Esophagus squamous epithelium (tissue), 5 donors: ENCODE results near the gene CASP1. TPM values are rescaled to one million over a fixed set of nuclear protein-coding genes. Genes with fewer than 3 reads are reported as not detected.
"Not testable (repeated sequence)": the region's sequence is repeated elsewhere in the genome, so short reads cannot be mapped to it uniquely, and the experiment has no call there.

Experiments
- DNase-seq: peaks from one replicate; lab custom pipeline; 2025; lab: John Stamatoyannopoulos, UW
- H3K27ac ChIP-seq, 4 donors: fragments of 200-600 bp; sonication (generic); one replicate each; pipeline ENCODE4 v1.5.1; 2016 to 2019; ENCODE audit warnings: mild to moderate bottlenecking in 1 of 4
- H3K27me3 ChIP-seq, 4 donors: fragments of 200-600 bp; sonication (generic); 1 replicate in 3 of 4; 2 replicates in 1 of 4; pipeline versions ENCODE4 v1.5.1 to v1.6.0; 2017 to 2021; ENCODE audit warnings: antibody characterized with exemption in 1 of 4
- H3K36me3 ChIP-seq, 3 donors: fragments of 200-600 bp; sonication (generic); one replicate each; pipeline ENCODE4 v1.5.1; 2016 to 2019
- H3K4me1 ChIP-seq, 3 donors: fragments of 200-600 bp; sonication (generic); one replicate each; pipeline ENCODE4 v1.5.1; 2017 to 2019
- H3K4me3 ChIP-seq, 4 donors: fragments of 200-600 bp; sonication (generic); 1 replicate in 3 of 4; 2 replicates in 1 of 4; pipeline ENCODE4 v1.5.1; 2016 to 2019; ENCODE audit warnings: mild to moderate bottlenecking in 2 of 4, moderate library complexity in 1 of 4
- H3K9me3 ChIP-seq, 3 donors: fragments of 200-600 bp; sonication (generic); one replicate each; pipeline ENCODE4 v1.5.1; 2016 to 2019
- POLR2A ChIP-seq, 4 donors: fragments of 450-650 bp; IDR thresholded peaks; one replicate each; pipeline ENCODE4 v1.6.1; 2017; ENCODE audit warnings: antibody characterized with exemption in 4 of 4, mild to moderate bottlenecking in 4 of 4, moderate library complexity in 3 of 4
- WGBS, 2 donors: methylation state at CpG; one replicate each; pipeline ENCODE4 v1.1.5; 2018; 5-methylcytosine and 5-hydroxymethylcytosine counted together
- intact Hi-C: fragments of 100-400 bp; cut with DNase I; formaldehyde crosslinking; loops from one replicate; pipeline ENCODE4 v1.15.0; 2022
- total RNA-seq, 4 donors: library from RNA; depleted of rRNA; stranded (reverse); fragments of >200 nt; gene quantifications; one replicate each; pipeline ENCODE4 v1.1.0, GENCODE V29; 2016
- TF ChIP-seq, protein P1 (sequence below), 6 experiments: fragments of 450-650 bp in 4 of 6; fragments of 200-600 bp in 2 of 6; sonication (generic) in 2 of 6; IDR thresholded peaks; one replicate each; pipeline ENCODE4 v1.5.1; 2016 to 2019; ENCODE audit warnings: antibody characterized with exemption in 6 of 6, mild to moderate bottlenecking in 4 of 6, moderate library complexity in 4 of 6
- donor health status: DM: yes; HTN: yes; CAD: no.

The CASP1 gene
- total RNA-seq, 4 donors from 2014 or later = 15.8 to 58.9 (median 20.5) TPM

DNA sequence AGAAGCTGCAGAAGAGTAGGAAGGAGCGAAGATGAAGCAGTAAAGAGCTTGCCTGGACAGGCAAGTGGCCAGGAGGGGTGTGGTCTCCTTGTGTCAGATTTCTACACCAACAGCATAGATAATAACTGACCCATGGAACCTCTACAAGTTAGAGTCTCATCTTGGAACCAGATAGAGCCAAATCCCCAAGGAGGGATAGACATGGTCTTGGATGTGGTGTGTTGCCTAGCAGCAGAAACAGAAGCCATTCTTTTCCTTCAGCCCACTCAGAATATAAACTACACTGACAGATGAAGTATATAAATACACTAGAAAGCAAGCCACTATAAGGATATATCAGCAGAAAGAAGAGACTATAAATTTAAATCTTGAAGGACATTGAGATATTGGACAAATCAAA is 14.5 kb upstream of the CASP1 start:
- Histone ChIP-seq H3K27ac (no peak overlapping the region), H3K4me1 (peaks cover 22 to 32% (median 23%) of the 10 kb centered on the region in 3 donors), H3K4me3 (no peak overlapping the region), H3K36me3 (no peaks in the 10 kb centered on the region), H3K9me3 (no peaks in the 10 kb centered on the region), H3K27me3 (no peaks in the 10 kb centered on the region)
- intact Hi-C loops = no loop called here
- WGBS, 2 donors = 85 to 87% methylated on average over 1 of the region's 1 CpG
- DNase-seq = no peak
- TF ChIP-seq, protein P1, sequence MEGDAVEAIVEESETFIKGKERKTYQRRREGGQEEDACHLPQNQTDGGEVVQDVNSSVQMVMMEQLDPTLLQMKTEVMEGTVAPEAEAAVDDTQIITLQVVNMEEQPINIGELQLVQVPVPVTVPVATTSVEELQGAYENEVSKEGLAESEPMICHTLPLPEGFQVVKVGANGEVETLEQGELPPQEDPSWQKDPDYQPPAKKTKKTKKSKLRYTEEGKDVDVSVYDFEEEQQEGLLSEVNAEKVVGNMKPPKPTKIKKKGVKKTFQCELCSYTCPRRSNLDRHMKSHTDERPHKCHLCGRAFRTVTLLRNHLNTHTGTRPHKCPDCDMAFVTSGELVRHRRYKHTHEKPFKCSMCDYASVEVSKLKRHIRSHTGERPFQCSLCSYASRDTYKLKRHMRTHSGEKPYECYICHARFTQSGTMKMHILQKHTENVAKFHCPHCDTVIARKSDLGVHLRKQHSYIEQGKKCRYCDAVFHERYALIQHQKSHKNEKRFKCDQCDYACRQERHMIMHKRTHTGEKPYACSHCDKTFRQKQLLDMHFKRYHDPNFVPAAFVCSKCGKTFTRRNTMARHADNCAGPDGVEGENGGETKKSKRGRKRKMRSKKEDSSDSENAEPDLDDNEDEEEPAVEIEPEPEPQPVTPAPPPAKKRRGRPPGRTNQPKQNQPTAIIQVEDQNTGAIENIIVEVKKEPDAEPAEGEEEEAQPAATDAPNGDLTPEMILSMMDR (IDR thresholded peaks at IDR 0.05) = no peak
- no peak for TF ChIP-seq POLR2A (IDR thresholded peaks at IDR 0.05)

DNA sequence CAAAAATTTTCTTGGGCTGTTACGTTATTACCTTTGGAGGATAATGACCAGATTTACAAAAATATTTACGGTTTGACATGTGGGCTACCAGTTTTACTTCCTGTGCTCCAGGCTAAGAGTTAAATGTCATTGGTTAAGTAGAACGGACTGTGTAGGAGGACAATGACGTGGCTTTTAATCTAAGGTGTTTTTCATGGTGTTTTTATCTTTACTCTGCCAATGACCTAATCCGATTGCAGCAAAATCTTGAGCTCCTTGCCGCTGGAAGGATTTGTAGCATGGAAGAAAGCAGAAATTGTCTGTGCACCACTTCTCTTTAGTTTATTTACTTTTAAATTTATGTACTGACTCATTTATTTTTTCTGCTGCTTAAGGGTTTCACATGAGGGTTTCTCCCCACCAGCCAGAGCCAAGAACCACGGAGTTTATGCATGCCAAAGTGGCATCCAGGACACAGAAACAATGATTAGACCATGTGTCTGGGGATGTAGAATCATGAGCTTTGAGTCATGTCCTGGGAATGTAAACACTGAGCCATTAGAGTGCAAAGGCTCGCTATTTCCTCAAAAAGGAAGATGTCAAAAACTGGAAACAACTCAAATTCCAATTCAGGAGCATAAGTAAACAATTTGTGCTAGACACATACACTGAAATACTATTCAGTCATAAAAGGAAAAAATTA is 12.1 kb upstream of the CASP1 start:
- 23 to 46% methylated on average over 8 of the region's 8 CpGs for WGBS, 2 donors
- no peaks in the 10 kb centered on the region for H3K9me3 ChIP-seq
- H3K27me3 ChIP-seq = no peaks in the 10 kb centered on the region
- peak overlapping the region in 1 of 4 donors; percentile 26 for H3K4me3 ChIP-seq
- intact Hi-C loops = no loop called here
- H3K27ac ChIP-seq = peak overlapping the region in 3 of 4 donors; percentile 54 to 82 (median 59)
- H3K4me1 ChIP-seq = peaks cover 22 to 53% (median 34%) of the 10 kb centered on the region in 3 donors
- no peak for DNase-seq
- no peaks in the 10 kb centered on the region for H3K36me3 ChIP-seq
- TF ChIP-seq, protein P1 (IDR thresholded peaks at IDR 0.05) = no peak
- no peak for TF ChIP-seq POLR2A (IDR thresholded peaks at IDR 0.05)

DNA sequence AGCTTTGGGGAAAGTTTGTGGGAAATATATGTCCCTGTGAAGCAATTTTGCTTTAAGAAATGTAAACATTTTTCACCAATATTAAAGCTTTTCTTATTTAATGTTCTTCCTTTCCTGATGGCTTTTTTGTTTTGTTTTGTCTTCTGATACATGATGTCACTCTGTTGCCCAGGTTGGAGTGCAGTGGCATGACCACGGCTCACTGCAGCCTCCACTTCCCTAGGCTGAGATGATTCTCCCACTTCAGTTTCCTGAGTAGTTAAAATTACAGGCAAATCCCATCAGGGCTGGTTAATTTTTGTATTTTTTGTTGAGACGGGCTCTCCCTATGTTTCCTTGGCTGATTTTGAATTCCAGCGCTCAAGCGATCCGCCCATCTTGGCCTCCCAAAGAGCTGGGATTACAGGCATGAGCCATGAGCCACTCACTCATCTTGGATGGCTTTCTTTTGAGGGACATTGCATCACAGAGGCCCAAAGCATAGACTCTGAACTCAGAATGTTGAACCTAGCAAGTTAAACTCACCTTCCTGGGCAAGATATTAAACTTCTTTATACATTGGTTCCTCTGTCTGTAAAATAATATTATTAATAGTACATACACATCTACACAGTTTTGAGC is 10.8 kb upstream of the CASP1 start:
- Histone ChIP-seq H3K36me3 (peaks cover 0 to 8% (median 0%) of the 10 kb centered on the region in 3 donors), H3K27me3 (no peaks in the 10 kb centered on the region), H3K9me3 (no peaks in the 10 kb centered on the region), H3K4me3 (peak overlapping the region; percentile 21 to 66 (median 44)), H3K27ac (peak overlapping the region; percentile 70 to 84 (median 80)), H3K4me1 (peaks cover 22 to 60% (median 34%) of the 10 kb centered on the region in 3 donors)
- intact Hi-C loops = no loop called here
- no peak for TF ChIP-seq POLR2A (IDR thresholded peaks at IDR 0.05)
- TF ChIP-seq, protein P1 (IDR thresholded peaks at IDR 0.05) = no peak
- no peak for DNase-seq
- WGBS, 2 donors = 50 to 75% methylated on average over 5 of the region's 5 CpGs

GRCh38 chr11:105044557-105045524 is 9.9 kb upstream of the CASP1 start, which contains the start of gene CARD16:
Gene CARD16 (minus strand): TSS chr11:105045335. CDS start chr11:105045297, 38 bp downstream.
- Histone ChIP-seq H3K4me3 (peak within 1 kb of the TSS; percentile 21 to 66 (median 44)), H3K27ac (peak within 1 kb of the TSS; percentile 70 to 84 (median 80)), H3K4me1 (peaks cover 22 to 60% (median 34%) of the 10 kb centered on the region in 3 donors), H3K36me3 (peaks cover 0 to 10% (median 0%) of the 10 kb centered on the region in 3 donors)
- WGBS, 2 donors = 8 to 24% methylated on average over 4 to 5 of the region's 5 CpGs
- intact Hi-C loops, DNase-seq, H3K9me3 ChIP-seq, H3K27me3 ChIP-seq: not testable (repeated sequence)
- peak in 1 of 4 donors; percentile 49 for TF ChIP-seq POLR2A (IDR thresholded peaks at IDR 0.05)

DNA sequence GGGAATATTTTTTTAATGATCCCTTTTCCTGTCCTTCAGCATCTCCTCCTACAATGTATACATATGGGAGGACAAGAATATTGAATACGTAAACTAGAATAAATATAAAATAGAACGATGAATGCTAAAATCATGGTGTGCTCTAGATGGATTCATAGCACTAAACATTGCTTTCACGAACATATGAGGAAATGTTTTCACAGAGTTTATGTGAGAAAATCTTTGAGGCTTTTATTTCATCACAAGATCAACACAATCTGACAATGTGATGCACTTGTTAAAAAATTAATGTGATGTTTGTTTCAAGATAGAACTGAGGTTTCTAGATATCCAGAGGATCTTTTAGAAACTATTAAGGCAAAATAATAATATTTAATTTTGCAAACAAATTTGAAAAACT is 7.2 kb upstream of the CASP1 start:
- no peak overlapping the region for H3K4me3 ChIP-seq

More for the DNA sequence above, 7.2 kb upstream of the CASP1 start:
- Histone ChIP-seq H3K27ac (no peak overlapping the region), H3K36me3 (peaks cover 0 to 10% (median 0%) of the 10 kb centered on the region in 3 donors), H3K9me3 (no peaks in the 10 kb centered on the region), H3K27me3 (no peaks in the 10 kb centered on the region), H3K4me1 (peaks cover 20 to 54% (median 29%) of the 10 kb centered on the region in 3 donors)
- TF ChIP-seq, protein P1 (IDR thresholded peaks at IDR 0.05) = no peak
- TF ChIP-seq POLR2A (IDR thresholded peaks at IDR 0.05) = no peak
- intact Hi-C loops = no loop called here
- WGBS, 2 donors = 48 to 70% methylated on average over 3 of the region's 3 CpGs
- DNase-seq = no peak
